ENCODE results near the gene KRT86.
A peak's percentile ranks its signal among the peaks of the same experiment; 100 is the strongest.

KRT86 gene

GRCh38 chr12:52270541-52271070 is 3.8 kb upstream of the KRT86 start:
- Histone ChIP-seq H3K4me3 (ENCODE audit: insufficient read depth, low read depth, low read length, poor library complexity, severe bottlenecking) (no peak overlapping the region), H3K36me3 (ENCODE audit: control insufficient read depth, insufficient read depth, low read length) (no peaks in the 10 kb centered on the region), H3K4me1 (ENCODE audit: control insufficient read depth, insufficient read depth, low read length, poor library complexity, severe bottlenecking) (no peaks in the 10 kb centered on the region), H3K27me3 (replicated peaks; ENCODE audit: control insufficient read depth, insufficient read depth, low read length, poor library complexity, severe bottlenecking) (no peaks in the 10 kb centered on the region), H3K27ac (ENCODE audit: insufficient read depth, low read length, poor library complexity, severe bottlenecking) (no peak overlapping the region), H3K9me3 (ENCODE audit: control insufficient read depth, low read length) (no peaks in the 10 kb centered on the region)
- no peak for DNase-seq

DNA sequence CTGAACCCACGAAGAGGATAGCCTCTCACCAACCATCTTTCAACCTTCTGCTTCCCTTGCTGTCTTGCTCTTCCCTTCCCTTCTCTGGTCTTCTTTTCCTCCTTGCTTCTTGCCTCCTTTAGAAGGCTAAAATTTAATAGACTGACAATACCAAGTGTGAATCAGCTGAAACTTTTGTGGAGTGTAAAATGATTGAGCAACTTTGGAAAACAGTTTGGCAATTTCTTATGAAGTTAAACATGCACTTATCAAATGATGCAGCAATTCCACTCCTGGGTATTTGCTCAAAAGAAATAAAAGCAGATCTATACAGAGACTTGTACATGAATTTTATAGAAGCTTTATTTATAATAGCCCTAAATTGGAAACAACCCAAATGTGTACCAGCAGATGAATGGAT is 3.3 kb upstream of the KRT86 start:
- Histone ChIP-seq H3K36me3 (ENCODE audit: control insufficient read depth, insufficient read depth, low read length) (no peaks in the 10 kb centered on the region), H3K4me1 (ENCODE audit: control insufficient read depth, insufficient read depth, low read length, poor library complexity, severe bottlenecking) (no peaks in the 10 kb centered on the region), H3K27ac (ENCODE audit: insufficient read depth, low read length, poor library complexity, severe bottlenecking) (no peak overlapping the region), H3K9me3 (ENCODE audit: control insufficient read depth, low read length) (no peaks in the 10 kb centered on the region), H3K27me3 (replicated peaks; ENCODE audit: control insufficient read depth, insufficient read depth, low read length, poor library complexity, severe bottlenecking) (no peaks in the 10 kb centered on the region), H3K4me3 (ENCODE audit: insufficient read depth, low read depth, low read length, poor library complexity, severe bottlenecking) (no peak overlapping the region)
- no peak for DNase-seq

GRCh38 chr12:52275686-52276085 is 1.2 kb downstream of the KRT86 start:
- Histone ChIP-seq H3K36me3 (ENCODE audit: control insufficient read depth, insufficient read depth, low read length) (no peaks in the 10 kb centered on the region), H3K4me3 (ENCODE audit: insufficient read depth, low read depth, low read length, poor library complexity, severe bottlenecking) (no peak overlapping the region), H3K9me3 (ENCODE audit: control insufficient read depth, low read length) (no peaks in the 10 kb centered on the region), H3K27ac (ENCODE audit: insufficient read depth, low read length, poor library complexity, severe bottlenecking) (no peak overlapping the region), H3K4me1 (ENCODE audit: control insufficient read depth, insufficient read depth, low read length, poor library complexity, severe bottlenecking) (peaks cover 3% of the 10 kb centered on the region), H3K27me3 (replicated peaks; ENCODE audit: control insufficient read depth, insufficient read depth, low read length, poor library complexity, severe bottlenecking) (no peaks in the 10 kb centered on the region)
- DNase-seq, result no peak

DNA sequence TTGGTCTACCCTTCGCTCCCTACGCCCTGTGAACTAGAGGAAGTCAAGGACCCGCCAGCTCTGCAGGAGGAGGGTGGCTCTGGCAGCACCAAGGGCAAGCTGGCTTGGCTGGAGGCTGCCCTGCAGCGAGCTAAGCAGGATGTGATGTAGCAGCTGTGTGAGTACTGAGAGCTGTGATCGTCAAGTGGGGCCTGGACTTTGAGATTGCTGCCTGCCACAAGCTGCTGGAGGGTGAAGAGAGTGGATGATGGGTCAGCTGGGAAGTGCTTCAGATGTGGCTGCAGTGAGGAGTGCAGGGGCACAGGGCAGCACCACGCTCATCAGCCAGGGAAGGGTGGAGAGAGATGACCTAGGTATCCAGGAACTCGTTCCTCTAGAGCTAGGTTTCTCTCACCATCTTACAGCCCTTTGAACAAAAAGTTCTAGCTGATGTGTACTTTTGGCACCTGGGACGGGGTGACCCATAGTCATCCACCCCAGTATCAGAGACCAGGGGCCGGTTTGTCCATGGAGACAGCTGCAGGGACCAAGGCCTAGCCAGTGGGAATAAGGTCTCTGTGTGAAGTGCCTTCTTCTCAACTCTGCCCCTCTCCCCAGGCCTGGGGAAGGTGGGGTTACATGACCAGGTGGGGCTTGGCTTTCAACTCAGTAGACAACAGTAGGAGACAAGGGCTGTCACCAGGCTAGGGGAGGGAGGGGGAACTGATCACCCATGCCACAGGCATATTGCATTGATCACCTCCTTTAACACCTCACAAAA is 3.2 kb downstream of the KRT86 start:
- Histone ChIP-seq H3K27me3 (replicated peaks; ENCODE audit: control insufficient read depth, insufficient read depth, low read length, poor library complexity, severe bottlenecking) (no peaks in the 10 kb centered on the region), H3K27ac (ENCODE audit: insufficient read depth, low read length, poor library complexity, severe bottlenecking) (no peak overlapping the region), H3K4me3 (ENCODE audit: insufficient read depth, low read depth, low read length, poor library complexity, severe bottlenecking) (no peak overlapping the region), H3K36me3 (ENCODE audit: control insufficient read depth, insufficient read depth, low read length) (no peaks in the 10 kb centered on the region), H3K4me1 (ENCODE audit: control insufficient read depth, insufficient read depth, low read length, poor library complexity, severe bottlenecking) (peaks cover 3% of the 10 kb centered on the region), H3K9me3 (ENCODE audit: control insufficient read depth, low read length) (no peaks in the 10 kb centered on the region)
- no peak for DNase-seq

GRCh38 chr12:52278575-52279421 is 4.4 kb downstream of the KRT86 start:
- Histone ChIP-seq H3K27me3 (replicated peaks; ENCODE audit: control insufficient read depth, insufficient read depth, low read length, poor library complexity, severe bottlenecking) (no peaks in the 10 kb centered on the region), H3K36me3 (ENCODE audit: control insufficient read depth, insufficient read depth, low read length) (no peaks in the 10 kb centered on the region), H3K4me1 (ENCODE audit: control insufficient read depth, insufficient read depth, low read length, poor library complexity, severe bottlenecking) (peaks cover 3% of the 10 kb centered on the region), H3K4me3 (ENCODE audit: insufficient read depth, low read depth, low read length, poor library complexity, severe bottlenecking) (no peak overlapping the region), H3K9me3 (ENCODE audit: control insufficient read depth, low read length) (no peaks in the 10 kb centered on the region), H3K27ac (ENCODE audit: insufficient read depth, low read length, poor library complexity, severe bottlenecking) (no peak overlapping the region)
- peak; percentile 20 to 42 (median 22) for DNase-seq

GRCh38 chr12:52279422-52280318 is 5.2 kb downstream of the KRT86 start:
- H3K4me1 ChIP-seq (ENCODE audit: control insufficient read depth, insufficient read depth, low read length, poor library complexity, severe bottlenecking), result peaks cover 3% of the 10 kb centered on the region
- H3K4me3 ChIP-seq (ENCODE audit: insufficient read depth, low read depth, low read length, poor library complexity, severe bottlenecking), result no peak overlapping the region
- no peaks in the 10 kb centered on the region for H3K9me3 ChIP-seq (ENCODE audit: control insufficient read depth, low read length)
- no peaks in the 10 kb centered on the region for H3K27me3 ChIP-seq (replicated peaks; ENCODE audit: control insufficient read depth, insufficient read depth, low read length, poor library complexity, severe bottlenecking)
- H3K27ac ChIP-seq (ENCODE audit: insufficient read depth, low read length, poor library complexity, severe bottlenecking), result no peak overlapping the region
- H3K36me3 ChIP-seq (ENCODE audit: control insufficient read depth, insufficient read depth, low read length), result no peaks in the 10 kb centered on the region
- no peak for DNase-seq

GRCh38 chr12:52280319-52280795 is 5.9 kb downstream of the KRT86 start:
- Histone ChIP-seq H3K27ac (ENCODE audit: insufficient read depth, low read length, poor library complexity, severe bottlenecking) (no peak overlapping the region), H3K4me1 (ENCODE audit: control insufficient read depth, insufficient read depth, low read length, poor library complexity, severe bottlenecking) (peaks cover 3% of the 10 kb centered on the region), H3K9me3 (ENCODE audit: control insufficient read depth, low read length) (no peaks in the 10 kb centered on the region), H3K4me3 (ENCODE audit: insufficient read depth, low read depth, low read length, poor library complexity, severe bottlenecking) (no peak overlapping the region), H3K36me3 (ENCODE audit: control insufficient read depth, insufficient read depth, low read length) (no peaks in the 10 kb centered on the region), H3K27me3 (replicated peaks; ENCODE audit: control insufficient read depth, insufficient read depth, low read length, poor library complexity, severe bottlenecking) (no peaks in the 10 kb centered on the region)
- DNase-seq, result no peak

GRCh38 chr12:52280796-52281560 is 6.5 kb downstream of the KRT86 start:
- Histone ChIP-seq H3K4me1 (ENCODE audit: control insufficient read depth, insufficient read depth, low read length, poor library complexity, severe bottlenecking) (peaks cover 3% of the 10 kb centered on the region), H3K4me3 (ENCODE audit: insufficient read depth, low read depth, low read length, poor library complexity, severe bottlenecking) (no peak overlapping the region), H3K27me3 (replicated peaks; ENCODE audit: control insufficient read depth, insufficient read depth, low read length, poor library complexity, severe bottlenecking) (no peaks in the 10 kb centered on the region), H3K9me3 (ENCODE audit: control insufficient read depth, low read length) (no peaks in the 10 kb centered on the region), H3K27ac (ENCODE audit: insufficient read depth, low read length, poor library complexity, severe bottlenecking) (no peak overlapping the region), H3K36me3 (ENCODE audit: control insufficient read depth, insufficient read depth, low read length) (no peaks in the 10 kb centered on the region)
- no peak for DNase-seq

GRCh38 chr12:52284562-52285171 is 10.2 kb downstream of the KRT86 start:
- H3K27me3 ChIP-seq (replicated peaks; ENCODE audit: control insufficient read depth, insufficient read depth, low read length, poor library complexity, severe bottlenecking), result no peaks in the 10 kb centered on the region
- H3K27ac ChIP-seq (ENCODE audit: insufficient read depth, low read length, poor library complexity, severe bottlenecking), result no peak overlapping the region
- H3K4me1 ChIP-seq (ENCODE audit: control insufficient read depth, insufficient read depth, low read length, poor library complexity, severe bottlenecking), result no peaks in the 10 kb centered on the region
- H3K9me3 ChIP-seq (ENCODE audit: control insufficient read depth, low read length), result no peaks in the 10 kb centered on the region
- no peaks in the 10 kb centered on the region for H3K36me3 ChIP-seq (ENCODE audit: control insufficient read depth, insufficient read depth, low read length)
- H3K4me3 ChIP-seq (ENCODE audit: insufficient read depth, low read depth, low read length, poor library complexity, severe bottlenecking), result no peak overlapping the region
- DNase-seq, result no peak

All from effector memory CD4-positive, alpha-beta T cell (primary cell).